C4-2B (cell line): Measurements from ENCODE around the gene E2F1.
A peak's percentile ranks its signal among the peaks of the same experiment; 100 is the strongest.

ENCODE experiments used
- H3K27ac ChIP-seq: fragments of 450-650 bp; 2 replicates; pipeline ENCODE4 v1.5.1; 2017
- ZFX ChIP-seq: fragments of 450-650 bp; IDR thresholded peaks from 2 replicates; pipeline ENCODE4 v1.6.1; 2017
- TF ChIP-seq, protein P1 (sequence below): fragments of 450-650 bp; conservative IDR thresholded peaks from 2 replicates; pipeline ENCODE4 v1.5.1; 2017; ENCODE audit warnings: mild to moderate bottlenecking

Gene E2F1

DNA sequence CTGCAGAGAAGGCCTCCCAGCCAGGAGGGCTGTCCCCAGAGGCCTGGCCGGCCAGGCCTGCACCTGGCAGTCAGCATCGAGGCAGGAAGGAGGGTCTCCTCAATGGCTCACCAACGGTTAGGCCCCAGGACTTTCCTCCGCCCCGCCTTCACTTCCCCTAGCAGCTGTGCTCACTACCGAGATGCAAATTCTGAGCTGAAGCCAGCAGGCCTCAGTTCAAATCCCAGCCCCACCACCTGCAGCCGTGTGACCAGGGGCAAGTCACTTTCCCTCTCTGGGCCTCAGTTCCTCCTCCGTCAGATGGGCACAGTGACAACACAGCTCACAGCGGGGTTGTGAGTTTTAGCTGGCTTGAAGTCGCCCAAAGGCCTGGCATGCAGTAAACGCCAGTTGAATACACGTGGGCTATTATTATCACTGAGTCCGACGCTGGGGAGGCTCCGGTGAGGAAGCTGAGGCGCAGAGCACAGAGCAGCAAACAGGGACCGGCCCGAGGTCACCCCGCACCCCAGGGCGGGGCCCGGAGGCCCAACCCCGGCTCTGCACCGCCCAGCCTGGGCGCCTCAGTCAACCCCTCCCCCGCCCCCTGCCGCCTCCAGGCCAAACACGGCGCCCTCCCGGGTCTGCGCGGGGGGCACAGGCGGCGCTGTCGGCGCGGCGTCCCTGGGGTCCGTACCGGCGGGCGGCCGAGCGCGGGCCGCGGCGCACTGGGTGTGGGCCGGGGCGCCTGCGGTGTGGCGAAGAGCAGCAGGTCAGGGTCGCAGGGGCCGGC lies 671 bp downstream of the E2F1 start:
- TF ChIP-seq, protein P1, sequence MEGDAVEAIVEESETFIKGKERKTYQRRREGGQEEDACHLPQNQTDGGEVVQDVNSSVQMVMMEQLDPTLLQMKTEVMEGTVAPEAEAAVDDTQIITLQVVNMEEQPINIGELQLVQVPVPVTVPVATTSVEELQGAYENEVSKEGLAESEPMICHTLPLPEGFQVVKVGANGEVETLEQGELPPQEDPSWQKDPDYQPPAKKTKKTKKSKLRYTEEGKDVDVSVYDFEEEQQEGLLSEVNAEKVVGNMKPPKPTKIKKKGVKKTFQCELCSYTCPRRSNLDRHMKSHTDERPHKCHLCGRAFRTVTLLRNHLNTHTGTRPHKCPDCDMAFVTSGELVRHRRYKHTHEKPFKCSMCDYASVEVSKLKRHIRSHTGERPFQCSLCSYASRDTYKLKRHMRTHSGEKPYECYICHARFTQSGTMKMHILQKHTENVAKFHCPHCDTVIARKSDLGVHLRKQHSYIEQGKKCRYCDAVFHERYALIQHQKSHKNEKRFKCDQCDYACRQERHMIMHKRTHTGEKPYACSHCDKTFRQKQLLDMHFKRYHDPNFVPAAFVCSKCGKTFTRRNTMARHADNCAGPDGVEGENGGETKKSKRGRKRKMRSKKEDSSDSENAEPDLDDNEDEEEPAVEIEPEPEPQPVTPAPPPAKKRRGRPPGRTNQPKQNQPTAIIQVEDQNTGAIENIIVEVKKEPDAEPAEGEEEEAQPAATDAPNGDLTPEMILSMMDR: no peak
- TF ChIP-seq ZFX: peak; percentile 57; the same call in 1 of the 2 replicates
- peak overlapping the region; percentile 72 for H3K27ac ChIP-seq

DNA sequence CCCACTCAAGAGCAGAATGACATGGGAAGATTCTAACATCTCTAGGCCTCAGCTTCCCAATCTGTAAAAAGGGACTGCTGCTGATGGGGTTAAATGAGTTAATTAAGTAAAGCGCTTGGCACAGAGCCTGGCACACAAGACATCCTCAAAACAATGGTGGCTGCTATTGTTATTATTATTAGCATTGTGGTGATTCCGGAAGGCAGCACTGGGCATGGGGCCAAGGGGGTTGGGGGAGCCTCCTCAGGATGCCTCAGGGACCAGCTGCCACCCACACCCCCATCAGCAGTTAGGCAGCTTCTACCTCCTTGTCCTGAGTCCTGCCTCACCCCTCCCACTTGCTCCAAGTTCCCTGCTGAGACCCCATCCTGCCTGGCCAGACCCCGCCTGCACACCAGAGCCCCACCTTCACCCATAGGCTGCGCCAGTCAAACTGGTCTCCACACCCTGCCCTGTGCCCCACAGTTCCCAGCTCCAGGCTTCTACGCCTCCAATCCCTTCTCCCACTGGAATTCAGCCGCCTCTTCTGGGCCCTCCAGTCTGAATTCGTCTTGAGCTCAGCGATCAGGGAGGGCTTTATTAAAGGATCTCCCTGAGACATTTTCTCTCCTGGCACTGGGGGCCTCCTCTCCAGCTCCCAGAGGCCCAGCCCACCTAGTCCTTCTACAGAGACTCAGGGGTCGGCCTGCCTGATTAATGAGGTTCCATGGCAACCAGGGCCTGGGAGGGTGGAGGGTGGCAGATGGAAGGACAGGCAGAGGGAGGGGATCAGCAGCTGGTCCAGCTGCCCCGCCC lies 1.5 kb downstream of the E2F1 start:
- peak overlapping the region; percentile 72 for H3K27ac ChIP-seq
- TF ChIP-seq, protein P1: no peak
- no peak for TF ChIP-seq ZFX

DNA sequence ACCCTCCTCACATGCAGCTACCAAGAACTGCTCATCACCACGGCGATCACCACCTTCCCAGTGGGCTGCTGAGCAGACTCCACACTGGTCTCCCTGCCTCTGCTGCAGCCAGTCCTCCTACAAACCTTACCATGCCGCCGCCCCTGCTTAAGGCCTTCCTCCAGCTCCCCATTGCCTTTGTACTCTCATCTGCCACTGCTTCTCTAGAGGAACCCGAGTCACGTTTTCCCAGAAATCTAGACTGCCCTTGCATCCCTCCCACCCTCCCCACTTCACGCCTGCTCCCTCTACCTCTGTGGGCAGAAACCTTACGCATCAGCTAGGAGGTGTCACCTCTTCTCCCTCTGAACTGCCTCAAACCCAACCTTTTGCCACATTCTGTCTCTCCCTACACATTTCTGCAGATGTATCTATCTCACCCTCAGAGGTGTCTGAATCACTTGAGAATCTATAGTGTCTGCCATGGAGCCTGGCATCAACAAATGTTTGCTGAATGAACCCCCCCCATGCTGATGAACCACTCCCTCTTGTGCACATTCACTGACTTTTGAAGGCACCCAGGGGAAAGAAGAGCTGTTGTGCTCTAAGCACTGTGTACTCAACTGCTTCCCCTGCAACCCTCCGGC lies 4.3 kb downstream of the E2F1 start:
- TF ChIP-seq ZFX: no peak
- no peak overlapping the region for H3K27ac ChIP-seq

DNA sequence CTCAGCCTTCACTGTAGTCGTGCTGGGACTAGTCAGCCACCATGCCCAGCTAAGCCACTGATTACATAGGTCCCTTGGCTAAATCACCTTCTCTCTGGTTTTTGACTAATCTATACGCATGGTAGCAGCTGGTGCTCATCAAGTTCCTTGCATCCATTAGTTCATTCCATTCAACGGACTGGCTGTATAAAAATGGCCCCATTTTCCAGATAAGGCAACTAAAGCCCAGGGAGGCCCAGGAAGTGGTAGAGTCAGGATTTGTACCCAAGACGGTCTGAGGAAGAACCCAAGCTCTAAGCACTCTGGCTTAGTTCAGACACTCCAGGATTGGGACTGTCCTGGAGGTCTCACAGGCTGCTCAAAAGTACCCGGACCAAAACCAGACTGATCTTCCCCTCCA lies 4.9 kb downstream of the E2F1 start:
- TF ChIP-seq, protein P1: no peak
- TF ChIP-seq ZFX: no peak
- H3K27ac ChIP-seq: no peak overlapping the region

DNA sequence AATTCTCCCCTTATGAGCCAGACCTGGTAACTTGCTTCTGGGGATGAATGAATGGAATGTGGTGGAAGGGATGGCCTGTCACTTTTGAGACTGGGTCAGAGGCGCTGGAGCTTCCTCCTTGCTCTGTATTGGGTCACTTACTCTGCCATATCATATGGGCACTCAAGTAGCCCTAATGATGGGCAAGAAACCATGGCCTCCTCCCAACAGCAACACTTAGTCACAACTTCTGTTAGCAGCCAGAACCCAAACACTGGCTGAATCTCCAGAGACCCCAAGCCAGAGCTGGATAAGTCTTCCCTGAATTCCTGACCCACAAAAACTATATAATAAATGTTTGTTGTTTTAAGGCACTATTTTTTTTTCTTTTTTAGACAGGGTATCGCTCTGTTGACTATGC lies 5.5 kb downstream of the E2F1 start:
- TF ChIP-seq, protein P1: no peak
- TF ChIP-seq ZFX: no peak

DNA sequence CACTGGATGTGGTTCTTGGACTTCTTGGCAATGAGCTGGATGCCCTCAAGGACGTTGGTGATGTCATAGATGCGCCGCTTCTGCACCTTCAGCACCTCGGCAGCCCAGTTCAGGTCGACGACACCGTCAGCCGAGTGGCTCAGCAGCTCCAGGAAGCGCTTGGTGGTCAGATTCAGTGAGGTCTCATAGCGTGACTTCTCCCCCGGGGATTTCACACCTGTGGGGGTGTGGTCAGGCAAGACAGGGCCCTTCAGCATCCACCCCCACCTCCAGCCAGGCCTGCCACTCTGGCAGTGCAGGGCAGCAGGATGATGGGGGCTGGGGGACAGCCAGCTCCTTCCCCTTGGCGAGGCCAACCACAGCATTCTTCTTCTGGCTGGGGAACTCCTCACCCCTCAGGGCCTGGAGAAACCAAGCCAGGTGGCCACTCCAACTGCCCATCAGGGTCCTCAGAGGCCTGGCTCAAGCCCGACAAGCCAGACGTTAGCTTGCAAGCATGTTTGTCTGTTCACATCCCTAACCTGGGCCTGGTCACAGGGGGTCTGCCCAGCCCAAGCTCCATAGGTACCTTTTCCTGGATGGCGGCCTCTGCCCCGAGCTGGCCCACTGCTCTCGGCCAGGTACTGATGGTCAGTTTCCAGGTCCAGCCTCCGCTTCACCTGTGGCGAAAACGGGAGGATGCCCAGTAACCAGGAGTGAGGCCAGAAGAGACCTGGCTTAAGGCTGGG lies 6.3 kb downstream of the E2F1 start:
- H3K27ac ChIP-seq: no peak overlapping the region
- TF ChIP-seq, protein P1: no peak

More for the DNA sequence above, 5.5 kb downstream of the E2F1 start:
- H3K27ac ChIP-seq: no peak overlapping the region

DNA sequence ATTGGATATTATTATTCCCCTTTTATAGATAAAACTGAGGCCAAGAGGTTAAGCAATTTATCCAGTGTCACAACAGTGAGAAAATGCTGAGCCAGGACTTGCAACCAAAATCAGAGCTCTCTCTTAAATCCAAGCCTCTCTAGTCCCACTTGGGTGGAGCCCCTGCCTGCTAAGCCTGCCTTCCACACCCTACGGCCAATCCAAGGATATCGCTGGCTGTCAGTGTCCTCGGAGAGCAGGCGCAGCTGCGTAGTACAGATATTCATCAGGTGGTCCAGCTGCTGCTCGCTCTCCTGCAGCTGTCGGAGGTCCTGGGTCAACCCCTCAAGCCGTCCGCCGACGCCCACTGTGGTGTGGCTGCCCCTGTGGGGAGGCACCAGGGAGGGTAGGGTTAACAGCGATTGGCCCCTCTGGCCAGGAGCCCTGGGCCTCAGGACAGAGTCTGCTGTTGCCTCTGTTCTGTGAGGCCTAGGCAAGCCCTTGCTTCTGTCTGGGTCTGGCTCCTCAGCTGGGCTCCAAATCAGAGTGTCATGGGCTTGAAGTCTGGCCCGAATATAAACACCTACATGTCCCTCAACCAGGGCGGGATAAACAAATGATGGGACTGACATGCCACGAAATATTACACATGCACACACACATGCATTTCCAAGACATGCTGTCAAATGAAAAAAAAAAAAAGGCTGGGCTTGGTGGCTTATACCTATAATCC lies 8.0 kb downstream of the E2F1 start:
- no peak overlapping the region for H3K27ac ChIP-seq

More for the DNA sequence above, 8.0 kb downstream of the E2F1 start:
- no peak for TF ChIP-seq ZFX
